ENCODE data around the gene MAPK10. TPM values are rescaled to one million over a fixed set of nuclear protein-coding genes. Genes with fewer than 3 reads are reported as not detected.

MAPK10 gene
- polyA plus RNA-seq, 1 donor (not counting 4 experiments of a cell fraction or from before 2014, with no cell fraction given), result 8.2 TPM

GRCh38 chr4:86269354-86269753, 90.5 kb downstream of the MAPK10 start:
- Histone ChIP-seq H3K4me3 (ENCODE audit: control insufficient read depth in 2 of 3, extremely low read depth in 1 of 3, insufficient read depth in 2 of 3, low read depth in 1 of 3, low read length in 3 of 3) (no peak overlapping the region), H3K4me1 (ENCODE audit: control insufficient read depth, extremely low read depth, insufficient read depth, low read length) (peaks cover 1% of the 10 kb centered on the region), H3K36me3 (ENCODE audit: control insufficient read depth in 2 of 2, extremely low read depth in 1 of 2, insufficient read depth in 2 of 2, low read length in 2 of 2) (no peaks in the 10 kb centered on the region), H3K27ac (ENCODE audit: control insufficient read depth, insufficient read depth, low read length) (no peak overlapping the region), H3K79me2 (ENCODE audit: control insufficient read depth, insufficient read depth, low read length) (no peaks in the 10 kb centered on the region), H4K20me1 (ENCODE audit: control insufficient read depth, extremely low read depth, insufficient read depth, low read length) (no peaks in the 10 kb centered on the region), H3K4me2 (ENCODE audit: control insufficient read depth, extremely low read depth, insufficient read depth, low read depth, low read length) (no peak overlapping the region), H3K9ac (ENCODE audit: control insufficient read depth, extremely low read depth, insufficient read depth, low read length) (no peak overlapping the region), H3K9me3 (ENCODE audit: control insufficient read depth, low read depth, low read length) (no peaks in the 10 kb centered on the region), H3K9me1 (ENCODE audit: control insufficient read depth, extremely low read depth, insufficient read depth, low read length) (no peaks in the 10 kb centered on the region), H2AFZ (ENCODE audit: control insufficient read depth, low read length) (no peak overlapping the region), H3K27me3 (ENCODE audit: control insufficient read depth, extremely low read depth, insufficient read depth, low read length) (no peaks in the 10 kb centered on the region)
- dilution Hi-C loops (cut with MboI; ENCODE audit: extremely low pct_ligation_motif_present, low sequenced_read_pairs), result no loop called here
- no peak for DNase-seq (ENCODE audit: low read depth, low spot score)
- no peak for FAIRE-seq
- no peak for TF ChIP-seq EZH2 (IDR thresholded peaks at IDR 0.05; ENCODE audit: low read length)
- TF ChIP-seq CTCF (optimal IDR thresholded peaks at IDR 0.05 in 1 of 3, IDR thresholded peaks at IDR 0.05 in 1 of 3, conservative IDR thresholded peaks at IDR 0.05 in 1 of 3; ENCODE audit: extremely low read depth in 1 of 3, insufficient read depth in 2 of 3, low read length in 3 of 3), result no peak

- Histone ChIP-seq H3K9me3 (ENCODE audit: control insufficient read depth, low read depth, low read length) (no peaks in the 10 kb centered on the region), H3K4me2 (ENCODE audit: control insufficient read depth, extremely low read depth, insufficient read depth, low read depth, low read length) (no peak overlapping the region), H3K9me1 (ENCODE audit: control insufficient read depth, extremely low read depth, insufficient read depth, low read length) (no peaks in the 10 kb centered on the region), H2AFZ (ENCODE audit: control insufficient read depth, low read length) (no peak overlapping the region), H3K27ac (ENCODE audit: control insufficient read depth, insufficient read depth, low read length) (no peak overlapping the region), H3K79me2 (ENCODE audit: control insufficient read depth, insufficient read depth, low read length) (no peaks in the 10 kb centered on the region), H3K36me3 (ENCODE audit: control insufficient read depth in 2 of 2, extremely low read depth in 1 of 2, insufficient read depth in 2 of 2, low read length in 2 of 2) (no peaks in the 10 kb centered on the region), H3K9ac (ENCODE audit: control insufficient read depth, extremely low read depth, insufficient read depth, low read length) (no peak overlapping the region), H3K4me1 (ENCODE audit: control insufficient read depth, extremely low read depth, insufficient read depth, low read length) (peaks cover 3% of the 10 kb centered on the region), H3K4me3 (ENCODE audit: control insufficient read depth in 2 of 3, extremely low read depth in 1 of 3, insufficient read depth in 2 of 3, low read depth in 1 of 3, low read length in 3 of 3) (no peak overlapping the region), H3K27me3 (ENCODE audit: control insufficient read depth, extremely low read depth, insufficient read depth, low read length) (no peaks in the 10 kb centered on the region), H4K20me1 (ENCODE audit: control insufficient read depth, extremely low read depth, insufficient read depth, low read length) (no peaks in the 10 kb centered on the region)
- dilution Hi-C loops (cut with MboI; ENCODE audit: extremely low pct_ligation_motif_present, low sequenced_read_pairs), result no loop called here
- no peak for TF ChIP-seq CTCF (optimal IDR thresholded peaks at IDR 0.05 in 1 of 3, IDR thresholded peaks at IDR 0.05 in 1 of 3, conservative IDR thresholded peaks at IDR 0.05 in 1 of 3; ENCODE audit: extremely low read depth in 1 of 3, insufficient read depth in 2 of 3, low read length in 3 of 3)
- no peak for TF ChIP-seq EZH2 (IDR thresholded peaks at IDR 0.05; ENCODE audit: low read length)
- no peak for FAIRE-seq
- DNase-seq (ENCODE audit: low read depth, low spot score), result no peak
These were observed 95.6 kb downstream of the MAPK10 start for GRCh38 chr4:86264241-86264640.

Data from keratinocyte (primary cell).